Peyer's patch (tissue), 4 donors: ENCODE measurements around the gene HLA-DOB. TPM values are rescaled to one million over a fixed set of nuclear protein-coding genes. Genes with fewer than 3 reads are reported as not detected.

Experiments used
- DNase-seq, 3 donors: peaks; one replicate each; pipeline ENCODE4 v3.0.0-alpha.2; 2017 to 2019
- H3K27ac ChIP-seq, 4 donors: fragments of 200-600 bp; sonication (generic); one replicate each; pipeline ENCODE4 v1.5.1; 2016 to 2019
- H3K27me3 ChIP-seq, 2 donors: fragments of 200-600 bp; sonication (generic); one replicate each; pipeline ENCODE4 v1.5.1; 2019
- H3K36me3 ChIP-seq, 3 donors: fragments of 200-600 bp; sonication (generic); one replicate each; pipeline ENCODE4 v1.5.1; 2016 to 2019
- H3K4me1 ChIP-seq, 4 donors: fragments of 200-600 bp; sonication (generic); one replicate each; pipeline ENCODE4 v1.5.1; 2016 to 2019
- H3K4me3 ChIP-seq, 4 donors: fragments of 200-600 bp; sonication (generic); 1 replicate in 3 of 4; 2 replicates in 1 of 4; pipeline ENCODE4 v1.5.1; 2016 to 2019; ENCODE audit warnings: mild to moderate bottlenecking in 1 of 4
- H3K9me3 ChIP-seq, 4 donors: fragments of 200-600 bp; sonication (generic); one replicate each; pipeline ENCODE4 v1.5.1; 2016 to 2019; ENCODE audit warnings: mild to moderate bottlenecking in 1 of 4
- CTCF ChIP-seq, 6 experiments: fragments of 450-650 bp in 4 of 6; fragments of 200-600 bp in 2 of 6; sonication (generic) in 1 of 6; IDR thresholded peaks; one replicate each; pipeline ENCODE4 v1.5.1; 2017 to 2019; ENCODE audit warnings: antibody characterized with exemption in 6 of 6, mild to moderate bottlenecking in 3 of 6, moderate library complexity in 1 of 6
- POLR2A ChIP-seq, 2 donors: fragments of 450-650 bp; IDR thresholded peaks; one replicate each; pipeline ENCODE4 v1.5.1; 2017; ENCODE audit warnings: antibody characterized with exemption in 2 of 2, mild to moderate bottlenecking in 2 of 2, moderate library complexity in 2 of 2
- total RNA-seq, 4 donors: library from RNA; depleted of rRNA; stranded (reverse); fragments of >200 nt; gene quantifications; one replicate each; pipeline ENCODE4 v1.1.0, GENCODE V29; 2016

HLA-DOB gene
- total RNA-seq, 4 donors from 2014 or later: 0.88 to 13.2 (median 4.2) TPM

- H3K27me3 ChIP-seq: no peaks in the 10 kb centered on the region
- H3K9me3 ChIP-seq: no peaks in the 10 kb centered on the region
- TF ChIP-seq CTCF (IDR thresholded peaks at IDR 0.05) (no peak), POLR2A (IDR thresholded peaks at IDR 0.05) (no peak)
- H3K4me1 ChIP-seq: peaks cover 2 to 43% (median 15%) of the 10 kb centered on the region in 4 donors
- peaks cover 0 to 51% (median 0%) of the 10 kb centered on the region in 3 donors for H3K36me3 ChIP-seq
- peak overlapping the region; percentile 64 to 92 (median 85) for H3K4me3 ChIP-seq
- H3K27ac ChIP-seq: peak overlapping the region; percentile 95 to 100 (median 99)
- no peak for DNase-seq
Observed at GRCh38 chr6:32842690-32843089, 25.9 kb upstream of the HLA-DOB start.

- Histone ChIP-seq H3K4me1 (peaks cover 4 to 48% (median 19%) of the 10 kb centered on the region in 4 donors), H3K36me3 (peaks cover 0 to 47% (median 0%) of the 10 kb centered on the region in 3 donors), H3K9me3 (no peaks in the 10 kb centered on the region), H3K4me3 (peak overlapping the region in 3 of 4 donors; percentile 64 to 92 (median 85)), H3K27ac (peak overlapping the region in 3 of 4 donors; percentile 99 to 100 (median 99)), H3K27me3 (no peaks in the 10 kb centered on the region)
- DNase-seq: no peak
- TF ChIP-seq CTCF (IDR thresholded peaks at IDR 0.05): no peak
Observed at GRCh38 chr6:32842021-32842650, 25.3 kb upstream of the HLA-DOB start.

- Histone ChIP-seq H3K36me3 (peaks cover 0 to 38% (median 0%) of the 10 kb centered on the region in 3 donors), H3K27me3 (no peaks in the 10 kb centered on the region), H3K27ac (peak overlapping the region in 3 of 4 donors; percentile 17 to 92 (median 34)), H3K4me1 (peaks cover 4 to 44% (median 19%) of the 10 kb centered on the region in 4 donors), H3K4me3 (no peak overlapping the region), H3K9me3 (no peaks in the 10 kb centered on the region)
- TF ChIP-seq CTCF (IDR thresholded peaks at IDR 0.05) (no peak), POLR2A (IDR thresholded peaks at IDR 0.05) (no peak)
- DNase-seq: no peak
Observed at GRCh38 chr6:32840604-32841246, 23.9 kb upstream of the HLA-DOB start.

- TF ChIP-seq POLR2A (IDR thresholded peaks at IDR 0.05): no peak
- no peak for TF ChIP-seq CTCF (IDR thresholded peaks at IDR 0.05)
- H3K4me3 ChIP-seq: no peak overlapping the region
- H3K4me1 ChIP-seq: peaks cover 4 to 33% (median 19%) of the 10 kb centered on the region in 4 donors
- H3K27ac ChIP-seq: peak overlapping the region; percentile 90 to 95 (median 92)
- H3K36me3 ChIP-seq: peaks cover 0 to 46% (median 0%) of the 10 kb centered on the region in 3 donors
- no peaks in the 10 kb centered on the region for H3K27me3 ChIP-seq
- no peaks in the 10 kb centered on the region for H3K9me3 ChIP-seq
- DNase-seq: no peak
Observed at GRCh38 chr6:32839356-32839755, 22.6 kb upstream of the HLA-DOB start.

GRCh38 chr6:32838114-32838958 lies 21.5 kb upstream of the HLA-DOB start, which contains the start of gene TAP2:
TAP2 (minus strand) TSS chr6:32838739; CDS start chr6:32838233, 506 bp downstream.
- Histone ChIP-seq H3K36me3 (peaks cover 0 to 53% (median 0%) of the 10 kb centered on the region in 3 donors), H3K9me3 (no peaks in the 10 kb centered on the region), H3K27ac (peak within 1 kb of the TSS; percentile 90 to 95 (median 92)), H3K4me1 (peaks cover 4 to 32% (median 19%) of the 10 kb centered on the region in 4 donors), H3K27me3 (no peaks in the 10 kb centered on the region), H3K4me3 (peak within 1 kb of the TSS; percentile 63 to 89 (median 72))
- DNase-seq: peak; percentile 97 to 99 (median 99)
- peak; percentile 93 to 100 (median 99) for TF ChIP-seq CTCF (IDR thresholded peaks at IDR 0.05)
- peak; percentile 57 to 76 for TF ChIP-seq POLR2A (IDR thresholded peaks at IDR 0.05)
